ENCODE data around the gene COX7A2. TPM values are rescaled to one million over a fixed set of nuclear protein-coding genes. Genes with fewer than 3 reads are reported as not detected.

COX7A2 gene
- total and polyA plus RNA-seq, 2 of the 13 experiments (the other 11 are each of a cell fraction or from before 2014, with no cell fraction given) = 407 to 556 TPM

DNA sequence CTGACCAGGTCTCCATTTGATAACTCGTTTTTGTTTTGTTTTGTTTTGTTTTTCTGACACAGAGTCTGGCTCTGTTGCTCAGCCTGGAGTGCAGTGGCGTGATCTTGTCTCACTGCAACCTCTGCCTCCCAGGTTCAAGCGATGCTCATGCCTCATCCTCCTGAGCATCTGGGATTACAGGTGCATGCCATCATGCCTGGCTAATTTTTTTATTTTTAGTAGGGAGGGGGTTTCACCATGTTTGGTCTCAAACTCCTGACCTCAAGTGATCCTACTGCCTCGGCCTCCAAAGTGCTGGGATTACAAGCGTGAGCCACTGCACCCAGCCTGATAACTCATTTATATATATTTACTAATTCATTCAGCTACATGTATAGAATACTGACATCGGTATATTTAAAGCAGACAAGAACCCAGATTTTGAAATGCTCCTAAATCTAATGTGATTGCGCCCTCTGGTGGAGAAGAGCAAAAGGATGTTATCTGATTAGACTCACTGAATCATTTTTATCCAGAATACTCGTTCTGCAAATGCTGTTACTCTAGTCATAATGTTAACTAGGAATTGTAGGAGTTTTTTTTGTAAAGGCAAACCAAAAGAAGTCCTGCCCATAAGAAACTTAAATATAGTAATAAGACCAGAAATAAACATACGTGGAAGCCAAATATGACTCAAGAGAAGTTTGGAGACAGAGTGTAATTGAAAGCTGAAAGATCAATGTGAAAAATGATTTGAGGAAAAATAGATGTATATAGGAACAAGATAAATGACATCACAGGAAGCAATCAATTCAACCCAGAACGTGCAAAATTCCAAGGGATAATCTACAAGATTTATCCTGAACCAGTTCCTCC lies 32.5 kb downstream of the COX7A2 start:
- 15% methylated on average over 10 of the region's 10 CpGs for WGBS (ENCODE audit: low lambda C conversion rate)
- no peak overlapping the region for H3K9ac ChIP-seq (ENCODE audit: insufficient read depth, low read depth, low read length)
- ChIA-PET POLR2A (no interaction called here), CTCF (ENCODE audit: low intra/inter-chr PET ratio, low total read pairs) (interaction anchor here (0.8 to 1.8 kb wide), 3 partner anchors 316 to 1472 kb away, joined by 5 to 6 read pairs (median 6); no protein-coding TSS in a partner anchor)
- H3K27ac ChIP-seq (ENCODE audit: extremely low read length, insufficient read depth, low read length) = no peak overlapping the region
- peaks cover 3 to 27% of the 10 kb centered on the region in 2 experiments; a peak in 4 of 5 replicates for H3K27me3 ChIP-seq (ENCODE audit: control insufficient read depth in 1 of 2, insufficient read depth in 2 of 2, low read length in 2 of 2)
- H3K4me2 ChIP-seq (ENCODE audit: low read depth, low read length) = no peak overlapping the region
- no TSS peak for BruUV-seq (replicated peaks)
- H3K79me2 ChIP-seq (ENCODE audit: insufficient read depth, low read length) = no peaks in the 10 kb centered on the region
- no peaks in the 10 kb centered on the region for H3K9me3 ChIP-seq (ENCODE audit: low read length)
- ATAC-seq = no peak
- no peaks in the 10 kb centered on the region for H3K36me3 ChIP-seq (replicated peaks in 1 of 2; ENCODE audit: control insufficient read depth in 1 of 2, insufficient read depth in 2 of 2, low read length in 2 of 2)
- no peak for FAIRE-seq
- intact Hi-C loops (cut with micrococcal nuclease; ENCODE audit: unreplicated experiment) (loop anchor here (2.0 kb wide), 1 partner anchor 20 kb away; no protein-coding TSS in a partner anchor), in situ Hi-C loops (cut with HindIII; ENCODE audit: extremely low pct_ligation_motif_present, low pct_unique_long_range_greater_than_20kb) (loop anchor here (25.0 kb wide), 4 partner anchors 624 to 1474 kb away; no protein-coding TSS in a partner anchor)
- DNase-seq (ENCODE audit: low spot score) = peak; percentile 37
- H2AFZ ChIP-seq (ENCODE audit: low read length) = no peak overlapping the region
- H4K20me1 ChIP-seq (ENCODE audit: insufficient read depth, low read length) = no peaks in the 10 kb centered on the region
- H3K4me1 ChIP-seq (ENCODE audit: insufficient read depth, low read length) = no peaks in the 10 kb centered on the region; the same call in 1 of the 2 replicates
- no peak overlapping the region for H3K4me3 ChIP-seq (replicated peaks in 1 of 3; ENCODE audit: insufficient read depth in 1 of 3, low read depth in 2 of 3, low read length in 3 of 3)
- TF ChIP-seq STAG1 (CRISPR knock-in tag; IDR thresholded peaks at IDR 0.05) (peak; percentile 42; the same call in 1 of the 2 replicates), MTA3 (CRISPR knock-in tag; IDR thresholded peaks at IDR 0.05) (no peak), RAD51 (IDR thresholded peaks at IDR 0.05; ENCODE audit: borderline replicate concordance) (no peak), SMC3 (IDR thresholded peaks at IDR 0.05; ENCODE audit: low read length) (peak; percentile 49)
- TF ChIP-seq, protein P1, sequence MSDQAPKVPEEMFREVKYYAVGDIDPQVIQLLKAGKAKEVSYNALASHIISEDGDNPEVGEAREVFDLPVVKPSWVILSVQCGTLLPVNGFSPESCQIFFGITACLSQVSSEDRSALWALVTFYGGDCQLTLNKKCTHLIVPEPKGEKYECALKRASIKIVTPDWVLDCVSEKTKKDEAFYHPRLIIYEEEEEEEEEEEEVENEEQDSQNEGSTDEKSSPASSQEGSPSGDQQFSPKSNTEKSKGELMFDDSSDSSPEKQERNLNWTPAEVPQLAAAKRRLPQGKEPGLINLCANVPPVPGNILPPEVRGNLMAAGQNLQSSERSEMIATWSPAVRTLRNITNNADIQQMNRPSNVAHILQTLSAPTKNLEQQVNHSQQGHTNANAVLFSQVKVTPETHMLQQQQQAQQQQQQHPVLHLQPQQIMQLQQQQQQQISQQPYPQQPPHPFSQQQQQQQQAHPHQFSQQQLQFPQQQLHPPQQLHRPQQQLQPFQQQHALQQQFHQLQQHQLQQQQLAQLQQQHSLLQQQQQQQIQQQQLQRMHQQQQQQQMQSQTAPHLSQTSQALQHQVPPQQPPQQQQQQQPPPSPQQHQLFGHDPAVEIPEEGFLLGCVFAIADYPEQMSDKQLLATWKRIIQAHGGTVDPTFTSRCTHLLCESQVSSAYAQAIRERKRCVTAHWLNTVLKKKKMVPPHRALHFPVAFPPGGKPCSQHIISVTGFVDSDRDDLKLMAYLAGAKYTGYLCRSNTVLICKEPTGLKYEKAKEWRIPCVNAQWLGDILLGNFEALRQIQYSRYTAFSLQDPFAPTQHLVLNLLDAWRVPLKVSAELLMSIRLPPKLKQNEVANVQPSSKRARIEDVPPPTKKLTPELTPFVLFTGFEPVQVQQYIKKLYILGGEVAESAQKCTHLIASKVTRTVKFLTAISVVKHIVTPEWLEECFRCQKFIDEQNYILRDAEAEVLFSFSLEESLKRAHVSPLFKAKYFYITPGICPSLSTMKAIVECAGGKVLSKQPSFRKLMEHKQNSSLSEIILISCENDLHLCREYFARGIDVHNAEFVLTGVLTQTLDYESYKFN (CRISPR knock-in tag; conservative IDR thresholded peaks at IDR 0.05) = no peak
- TF ChIP-seq, protein P2, sequence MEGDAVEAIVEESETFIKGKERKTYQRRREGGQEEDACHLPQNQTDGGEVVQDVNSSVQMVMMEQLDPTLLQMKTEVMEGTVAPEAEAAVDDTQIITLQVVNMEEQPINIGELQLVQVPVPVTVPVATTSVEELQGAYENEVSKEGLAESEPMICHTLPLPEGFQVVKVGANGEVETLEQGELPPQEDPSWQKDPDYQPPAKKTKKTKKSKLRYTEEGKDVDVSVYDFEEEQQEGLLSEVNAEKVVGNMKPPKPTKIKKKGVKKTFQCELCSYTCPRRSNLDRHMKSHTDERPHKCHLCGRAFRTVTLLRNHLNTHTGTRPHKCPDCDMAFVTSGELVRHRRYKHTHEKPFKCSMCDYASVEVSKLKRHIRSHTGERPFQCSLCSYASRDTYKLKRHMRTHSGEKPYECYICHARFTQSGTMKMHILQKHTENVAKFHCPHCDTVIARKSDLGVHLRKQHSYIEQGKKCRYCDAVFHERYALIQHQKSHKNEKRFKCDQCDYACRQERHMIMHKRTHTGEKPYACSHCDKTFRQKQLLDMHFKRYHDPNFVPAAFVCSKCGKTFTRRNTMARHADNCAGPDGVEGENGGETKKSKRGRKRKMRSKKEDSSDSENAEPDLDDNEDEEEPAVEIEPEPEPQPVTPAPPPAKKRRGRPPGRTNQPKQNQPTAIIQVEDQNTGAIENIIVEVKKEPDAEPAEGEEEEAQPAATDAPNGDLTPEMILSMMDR (CRISPR knock-in tag; IDR thresholded peaks at IDR 0.05) = peak; percentile 61
- TF ChIP-seq, protein P3, sequence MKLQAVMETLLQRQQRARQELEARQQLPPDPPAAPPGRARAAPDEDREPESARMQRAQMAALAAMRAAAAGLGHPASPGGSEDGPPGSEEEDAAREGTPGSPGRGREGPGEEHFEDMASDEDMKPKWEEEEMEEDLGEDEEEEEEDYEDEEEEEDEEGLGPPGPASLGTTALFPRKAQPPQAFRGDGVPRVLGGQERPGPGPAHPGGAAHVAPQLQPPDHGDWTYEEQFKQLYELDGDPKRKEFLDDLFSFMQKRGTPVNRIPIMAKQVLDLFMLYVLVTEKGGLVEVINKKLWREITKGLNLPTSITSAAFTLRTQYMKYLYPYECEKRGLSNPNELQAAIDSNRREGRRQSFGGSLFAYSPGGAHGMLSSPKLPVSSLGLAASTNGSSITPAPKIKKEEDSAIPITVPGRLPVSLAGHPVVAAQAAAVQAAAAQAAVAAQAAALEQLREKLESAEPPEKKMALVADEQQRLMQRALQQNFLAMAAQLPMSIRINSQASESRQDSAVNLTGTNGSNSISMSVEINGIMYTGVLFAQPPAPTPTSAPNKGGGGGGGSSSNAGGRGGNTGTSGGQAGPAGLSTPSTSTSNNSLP (IDR thresholded peaks at IDR 0.05; ENCODE audit: low read depth, low read length) = peak; percentile 67
- TF ChIP-seq, protein P4, sequence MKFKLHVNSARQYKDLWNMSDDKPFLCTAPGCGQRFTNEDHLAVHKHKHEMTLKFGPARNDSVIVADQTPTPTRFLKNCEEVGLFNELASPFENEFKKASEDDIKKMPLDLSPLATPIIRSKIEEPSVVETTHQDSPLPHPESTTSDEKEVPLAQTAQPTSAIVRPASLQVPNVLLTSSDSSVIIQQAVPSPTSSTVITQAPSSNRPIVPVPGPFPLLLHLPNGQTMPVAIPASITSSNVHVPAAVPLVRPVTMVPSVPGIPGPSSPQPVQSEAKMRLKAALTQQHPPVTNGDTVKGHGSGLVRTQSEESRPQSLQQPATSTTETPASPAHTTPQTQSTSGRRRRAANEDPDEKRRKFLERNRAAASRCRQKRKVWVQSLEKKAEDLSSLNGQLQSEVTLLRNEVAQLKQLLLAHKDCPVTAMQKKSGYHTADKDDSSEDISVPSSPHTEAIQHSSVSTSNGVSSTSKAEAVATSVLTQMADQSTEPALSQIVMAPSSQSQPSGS (CRISPR knock-in tag; IDR thresholded peaks at IDR 0.05) = no peak
- TF ChIP-seq, protein P5, sequence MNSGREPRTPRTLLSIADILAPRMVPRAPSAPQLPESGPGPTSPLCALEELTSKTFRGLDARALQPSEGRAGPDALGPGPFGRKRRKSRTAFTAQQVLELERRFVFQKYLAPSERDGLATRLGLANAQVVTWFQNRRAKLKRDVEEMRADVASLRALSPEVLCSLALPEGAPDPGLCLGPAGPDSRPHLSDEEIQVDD (CRISPR knock-in tag; IDR thresholded peaks at IDR 0.05; ENCODE audit: borderline replicate concordance) = no peak

Data from HepG2 (cell line).